Kidney (tissue), 14 donors: ENCODE results near the gene IGLL1. TPM values are rescaled to one million over a fixed set of nuclear protein-coding genes. Genes with fewer than 3 reads are reported as not detected.

ENCODE experiments used
- DNase-seq, 5 donors: peaks; one replicate each; pipeline ENCODE4 v3.0.0-alpha.2; 2013 to 2020
- FAIRE-seq: peaks from 2 replicates; lab custom pipeline; 2012; peaks lifted over from hg19 to GRCh38; lab: Jason Lieb, UNC
- H3K27ac ChIP-seq, 2 donors: one replicate each; pipeline ENCODE4 v1.7.0; 2013; ENCODE audit warnings: low read depth in 2 of 2, low read length in 2 of 2, inconsistent platforms in 1 of 2
- H3K27me3 ChIP-seq: one replicate; pipeline ENCODE4 v1.7.1; 2013; ENCODE audit warnings: low read length, inconsistent platforms; ENCODE audit not compliant: control insufficient read depth, insufficient read depth
- H3K36me3 ChIP-seq, 3 donors: one replicate each; pipeline versions ENCODE4 v1.7.0 to v1.7.1; 2013; ENCODE audit warnings: low read length in 3 of 3, control low read depth in 1 of 3, inconsistent platforms in 1 of 3; ENCODE audit not compliant: insufficient read depth in 3 of 3, control insufficient read depth in 2 of 3
- H3K4me1 ChIP-seq, 3 donors: one replicate each; pipeline versions ENCODE4 v1.7.0 to v1.7.1; 2013; ENCODE audit warnings: low read length in 3 of 3, inconsistent platforms in 1 of 3, low read depth in 1 of 3; ENCODE audit not compliant: control insufficient read depth in 2 of 3, insufficient read depth in 2 of 3
- H3K4me3 ChIP-seq, 3 donors: one replicate each; pipeline versions ENCODE4 v1.7.0 to v1.8.1; 2013; ENCODE audit warnings: low read length in 3 of 3, control low read depth in 1 of 3, inconsistent platforms in 1 of 3
- H3K9ac ChIP-seq, 3 donors: one replicate each; pipeline versions ENCODE4 v1.7.0 to v1.7.1; 2013; ENCODE audit warnings: low read length in 3 of 3, control low read depth in 1 of 3, inconsistent platforms in 1 of 3
- H3K9me3 ChIP-seq, 3 donors: one replicate each; pipeline versions ENCODE4 v1.7.0 to v1.7.1; 2013; ENCODE audit warnings: low read length in 3 of 3, control low read depth in 1 of 3, inconsistent platforms in 1 of 3; ENCODE audit not compliant: control insufficient read depth in 2 of 3, insufficient read depth in 1 of 3
- intact Hi-C: fragments of 100-400 bp; cut with DNase I; formaldehyde crosslinking; loops from one replicate; pipeline ENCODE4 v1.11.1; 2022
- polyA plus RNA-seq: library from polyadenylated mRNA; stranded (reverse); fragments of 350-450 nt; fragmentation: Illumina TruSeq; extraction: RNeasy Lipid Tissue Mini Kit (QIAGEN cat#74804); gene quantifications from one replicate; pipeline ENCODE4 v1.2.3, GENCODE V29; 2014; ENCODE audit warnings: low read depth, low replicate concordance; ENCODE audit not compliant: insufficient read depth
- total RNA-seq: library from RNA; stranded (reverse); fragmentation: NEBNext Ultra II Directional; extraction: Animal tissue kit (Norgen Biotek cat#: 25700); gene quantifications from one replicate; pipeline ENCODE4 v1.2.1, GENCODE V29; 2021
- TF ChIP-seq, protein P1 (sequence below): IDR thresholded peaks from 3 replicates; pipeline ENCODE4 v1.5.1; 2012; ENCODE audit warnings: mild to moderate bottlenecking, moderate library complexity, borderline replicate concordance; ENCODE audit not compliant: insufficient read depth; ENCODE audit errors: extremely low read depth
- donor health status: control.
- donor health status: control.
- donor health status: control.
- donor health status: control.
- donor health status: control.
- donor health status: DM: yes; HTN: yes; CAD: no.
- donor health status: Normal renal cell carcinoma (clear cell type).

The IGLL1 gene
- total and polyA plus RNA-seq, 2 donors from 2014 or later, result not detected

DNA sequence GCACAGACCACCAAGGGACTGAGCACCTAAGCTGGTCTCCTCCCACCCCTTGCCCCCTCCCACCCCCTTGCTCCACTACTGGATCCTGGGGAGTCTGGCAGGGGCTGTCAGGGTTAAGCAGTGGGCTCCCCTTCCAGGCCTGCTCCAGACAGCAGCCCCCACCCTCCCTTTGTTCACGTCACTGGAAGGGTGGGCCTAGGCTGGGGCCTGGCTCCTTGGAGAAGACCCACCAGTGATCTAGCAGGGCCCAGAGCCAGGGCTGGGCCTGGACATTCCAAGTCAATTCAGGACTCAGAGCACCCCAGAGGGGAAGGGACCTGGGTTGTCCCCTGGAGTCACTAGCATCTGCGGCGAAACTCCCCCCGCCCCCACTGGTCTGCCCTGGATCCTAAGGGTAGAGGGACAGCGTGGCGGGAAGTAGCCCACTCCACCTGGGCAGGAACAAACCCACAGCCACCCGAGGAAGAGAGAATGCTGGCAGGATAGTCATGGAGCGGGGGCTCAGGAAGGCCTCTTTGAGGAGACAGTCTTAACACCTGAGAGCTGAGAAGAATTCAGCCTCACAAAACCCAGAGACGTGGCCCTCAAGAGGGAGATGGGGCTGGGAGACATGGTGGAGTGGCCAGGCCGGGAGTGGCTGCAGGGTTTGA is 45.8 kb downstream of the IGLL1 start:
- TF ChIP-seq, protein P1, sequence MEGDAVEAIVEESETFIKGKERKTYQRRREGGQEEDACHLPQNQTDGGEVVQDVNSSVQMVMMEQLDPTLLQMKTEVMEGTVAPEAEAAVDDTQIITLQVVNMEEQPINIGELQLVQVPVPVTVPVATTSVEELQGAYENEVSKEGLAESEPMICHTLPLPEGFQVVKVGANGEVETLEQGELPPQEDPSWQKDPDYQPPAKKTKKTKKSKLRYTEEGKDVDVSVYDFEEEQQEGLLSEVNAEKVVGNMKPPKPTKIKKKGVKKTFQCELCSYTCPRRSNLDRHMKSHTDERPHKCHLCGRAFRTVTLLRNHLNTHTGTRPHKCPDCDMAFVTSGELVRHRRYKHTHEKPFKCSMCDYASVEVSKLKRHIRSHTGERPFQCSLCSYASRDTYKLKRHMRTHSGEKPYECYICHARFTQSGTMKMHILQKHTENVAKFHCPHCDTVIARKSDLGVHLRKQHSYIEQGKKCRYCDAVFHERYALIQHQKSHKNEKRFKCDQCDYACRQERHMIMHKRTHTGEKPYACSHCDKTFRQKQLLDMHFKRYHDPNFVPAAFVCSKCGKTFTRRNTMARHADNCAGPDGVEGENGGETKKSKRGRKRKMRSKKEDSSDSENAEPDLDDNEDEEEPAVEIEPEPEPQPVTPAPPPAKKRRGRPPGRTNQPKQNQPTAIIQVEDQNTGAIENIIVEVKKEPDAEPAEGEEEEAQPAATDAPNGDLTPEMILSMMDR, result no peak
- H3K4me3 ChIP-seq, result no peak overlapping the region
- H3K4me1 ChIP-seq, result peaks cover 6 to 17% (median 15%) of the 10 kb centered on the region in 3 donors
- DNase-seq (peak in 3 of 5 donors; percentile 77 to 81 (median 79)), FAIRE-seq (no peak)
- H3K36me3 ChIP-seq, result no peaks in the 10 kb centered on the region
- no peak overlapping the region for H3K9ac ChIP-seq
- H3K27me3 ChIP-seq, result no peaks in the 10 kb centered on the region
- intact Hi-C loops, result no loop called here
- no peak overlapping the region for H3K27ac ChIP-seq
- no peaks in the 10 kb centered on the region for H3K9me3 ChIP-seq

DNA sequence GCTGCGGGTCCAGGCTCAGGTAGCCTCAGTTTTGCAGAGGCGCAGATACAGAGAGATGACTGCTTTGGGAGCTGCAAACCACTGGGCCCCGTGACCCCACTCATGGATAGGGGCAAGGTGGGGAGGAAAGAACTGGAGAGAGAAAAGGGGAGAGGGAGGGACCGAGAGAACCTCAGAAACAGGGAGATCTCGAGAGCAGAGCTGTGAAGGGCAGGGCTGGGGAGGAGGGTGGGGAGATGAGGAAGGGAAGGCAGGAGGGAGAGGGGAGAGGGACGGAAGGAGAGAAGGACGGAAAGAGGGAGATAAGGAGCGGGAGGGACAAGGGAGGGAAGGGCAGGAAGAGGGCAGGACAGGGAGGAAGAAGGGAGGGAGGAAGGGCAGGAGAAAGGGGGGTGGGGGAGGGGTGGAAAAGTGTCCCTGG is 46.3 kb downstream of the IGLL1 start:
- H3K27ac ChIP-seq, result no peak overlapping the region
- DNase-seq, result peak in 2 of 5 donors; percentile 46 to 85
- no peak overlapping the region for H3K4me3 ChIP-seq
- TF ChIP-seq, protein P1, result no peak
- peaks cover 4 to 17% (median 15%) of the 10 kb centered on the region in 3 donors for H3K4me1 ChIP-seq
- H3K9me3 ChIP-seq, result no peaks in the 10 kb centered on the region
- no peaks in the 10 kb centered on the region for H3K36me3 ChIP-seq
- FAIRE-seq, result no peak
- H3K9ac ChIP-seq, result no peak overlapping the region
- H3K27me3 ChIP-seq, result no peaks in the 10 kb centered on the region
- intact Hi-C loops, result no loop called here

DNA sequence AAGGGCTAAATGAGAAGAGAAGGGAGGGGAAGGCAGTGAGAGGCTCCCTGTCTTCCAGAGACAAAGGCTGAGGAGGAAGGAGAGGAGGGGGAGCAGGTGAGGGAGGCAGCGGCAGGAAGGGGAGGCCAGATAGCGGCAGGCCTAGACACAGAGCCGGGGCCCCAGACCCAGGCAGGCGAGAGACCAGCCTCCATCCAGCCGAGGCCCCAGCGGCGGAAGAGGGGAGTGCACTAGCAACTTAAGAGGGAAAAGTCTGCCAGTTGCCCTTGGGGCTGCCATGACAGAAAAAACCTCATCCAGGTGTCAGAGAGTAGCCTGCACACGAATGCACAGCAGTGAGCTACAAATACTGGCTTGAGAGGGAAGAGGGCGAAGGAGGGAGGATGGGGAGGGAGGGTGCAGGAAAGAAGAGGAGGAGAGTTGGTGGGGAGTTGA is 46.7 kb downstream of the IGLL1 start:
- no peak overlapping the region for H3K4me3 ChIP-seq
- no peaks in the 10 kb centered on the region for H3K36me3 ChIP-seq
- H3K4me1 ChIP-seq, result peaks cover 4 to 17% (median 15%) of the 10 kb centered on the region in 3 donors
- intact Hi-C loops, result no loop called here
- no peaks in the 10 kb centered on the region for H3K27me3 ChIP-seq
- H3K9me3 ChIP-seq, result no peaks in the 10 kb centered on the region
- H3K9ac ChIP-seq, result no peak overlapping the region
- H3K27ac ChIP-seq, result no peak overlapping the region
- peak; percentile 61 to 92 (median 90) for DNase-seq
- TF ChIP-seq, protein P1, result peak; percentile 38
- FAIRE-seq, result no peak

DNA sequence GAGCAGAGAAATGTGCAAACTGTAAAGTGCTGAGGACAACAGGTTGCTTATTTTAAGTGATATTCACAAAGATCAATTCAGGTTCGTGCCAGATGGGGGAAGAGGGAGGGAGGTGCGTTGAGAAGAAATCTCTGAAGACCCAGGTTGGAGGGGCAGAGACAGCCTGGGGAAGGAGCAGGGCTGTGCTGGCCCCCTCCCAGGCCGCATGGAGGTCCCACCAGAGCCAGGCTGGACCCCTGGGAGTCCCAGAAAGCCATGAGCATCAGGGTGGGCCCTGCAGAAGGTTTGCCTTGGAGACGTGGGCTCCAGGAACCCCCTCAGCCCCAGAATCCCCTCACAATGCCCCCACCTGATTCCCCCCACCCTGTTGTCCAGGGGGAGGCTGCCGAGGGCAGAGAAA is 47.4 kb downstream of the IGLL1 start:
- no peak for FAIRE-seq
- intact Hi-C loops, result no loop called here

More for the DNA sequence above, 47.4 kb downstream of the IGLL1 start:
- no peaks in the 10 kb centered on the region for H3K27me3 ChIP-seq
- TF ChIP-seq, protein P1, result no peak
- H3K4me3 ChIP-seq, result no peak overlapping the region
- H3K27ac ChIP-seq, result no peak overlapping the region
- H3K9ac ChIP-seq, result peak overlapping the region in 1 of 3 donors; percentile 10
- no peaks in the 10 kb centered on the region for H3K36me3 ChIP-seq
- no peaks in the 10 kb centered on the region for H3K9me3 ChIP-seq
- peaks cover 4 to 15% (median 13%) of the 10 kb centered on the region in 3 donors for H3K4me1 ChIP-seq
- peak in 2 of 5 donors; percentile 36 to 55 for DNase-seq
